HL-60 (cell line): ENCODE data around the gene HABP2.

Experiments used
- DNase-seq, 2 experiments: peaks; one replicate each; pipeline ENCODE4 v3.0.0-alpha.2; 2010 to 2020; ENCODE audit warnings: low read depth in 1 of 2, low spot score in 1 of 2
- H3K27ac ChIP-seq: fragments of 250-450 bp; sonication (Bioruptor Pico); replicated peaks from 2 replicates; pipeline ENCODE4 v1.5.1; 2020; ENCODE audit warnings: mild to moderate bottlenecking, moderate library complexity
- H3K27me3 ChIP-seq: fragments of 250-450 bp; sonication (Bioruptor Pico); 2 replicates; pipeline ENCODE4 v1.5.1; 2021; ENCODE audit warnings: mild to moderate bottlenecking, moderate library complexity; ENCODE audit not compliant: insufficient read depth, poor library complexity, severe bottlenecking
- H3K4me3 ChIP-seq: replicated peaks from 2 replicates; pipeline ENCODE4 v1.5.1; 2011; ENCODE audit warnings: mild to moderate bottlenecking, control low read depth, low read length; ENCODE audit not compliant: insufficient read depth
- GABPA ChIP-seq: IDR thresholded peaks from 2 replicates; pipeline ENCODE4 v1.6.1; 2012; ENCODE audit warnings: low read depth
- POLR2AphosphoS5 ChIP-seq: IDR thresholded peaks from 2 replicates; pipeline ENCODE4 v1.6.1; 2012; ENCODE audit warnings: low read depth
- REST ChIP-seq: IDR thresholded peaks from 2 replicates; pipeline ENCODE4 v1.6.1; 2012; ENCODE audit warnings: low read depth; ENCODE audit not compliant: insufficient replicate concordance
- SPI1 ChIP-seq: IDR thresholded peaks from 2 replicates; pipeline ENCODE4 v1.6.1; 2012; ENCODE audit warnings: low read depth, mild to moderate bottlenecking, borderline replicate concordance
- TF ChIP-seq, protein P1 (sequence below): IDR thresholded peaks from one replicate; pipeline ENCODE4 v1.5.1; 2011; ENCODE audit warnings: low read length, control low read depth, inconsistent platforms; ENCODE audit not compliant: insufficient read depth

Gene HABP2

GRCh38 chr10:113517901-113518260 lies 35.0 kb upstream of the HABP2 start:
- Histone ChIP-seq H3K27me3 (no peaks in the 10 kb centered on the region), H3K27ac (no peak overlapping the region), H3K4me3 (no peak overlapping the region)
- no peak for DNase-seq
- TF ChIP-seq REST, result no peak
- TF ChIP-seq POLR2AphosphoS5, result no peak
- TF ChIP-seq GABPA, result no peak
- TF ChIP-seq, protein P1, sequence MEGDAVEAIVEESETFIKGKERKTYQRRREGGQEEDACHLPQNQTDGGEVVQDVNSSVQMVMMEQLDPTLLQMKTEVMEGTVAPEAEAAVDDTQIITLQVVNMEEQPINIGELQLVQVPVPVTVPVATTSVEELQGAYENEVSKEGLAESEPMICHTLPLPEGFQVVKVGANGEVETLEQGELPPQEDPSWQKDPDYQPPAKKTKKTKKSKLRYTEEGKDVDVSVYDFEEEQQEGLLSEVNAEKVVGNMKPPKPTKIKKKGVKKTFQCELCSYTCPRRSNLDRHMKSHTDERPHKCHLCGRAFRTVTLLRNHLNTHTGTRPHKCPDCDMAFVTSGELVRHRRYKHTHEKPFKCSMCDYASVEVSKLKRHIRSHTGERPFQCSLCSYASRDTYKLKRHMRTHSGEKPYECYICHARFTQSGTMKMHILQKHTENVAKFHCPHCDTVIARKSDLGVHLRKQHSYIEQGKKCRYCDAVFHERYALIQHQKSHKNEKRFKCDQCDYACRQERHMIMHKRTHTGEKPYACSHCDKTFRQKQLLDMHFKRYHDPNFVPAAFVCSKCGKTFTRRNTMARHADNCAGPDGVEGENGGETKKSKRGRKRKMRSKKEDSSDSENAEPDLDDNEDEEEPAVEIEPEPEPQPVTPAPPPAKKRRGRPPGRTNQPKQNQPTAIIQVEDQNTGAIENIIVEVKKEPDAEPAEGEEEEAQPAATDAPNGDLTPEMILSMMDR, result no peak
- TF ChIP-seq SPI1, result no peak

GRCh38 chr10:113518415-113518814 lies 34.4 kb upstream of the HABP2 start:
- TF ChIP-seq POLR2AphosphoS5 (no peak), GABPA (no peak), REST (no peak), SPI1 (no peak)
- TF ChIP-seq, protein P1, result no peak
- H3K27me3 ChIP-seq, result no peaks in the 10 kb centered on the region
- no peak overlapping the region for H3K4me3 ChIP-seq

GRCh38 chr10:113518816-113519591 lies 33.8 kb upstream of the HABP2 start:
- TF ChIP-seq POLR2AphosphoS5, result no peak
- TF ChIP-seq, protein P1, result no peak
- no peak for TF ChIP-seq REST
- TF ChIP-seq GABPA, result no peak
- TF ChIP-seq SPI1, result no peak
- DNase-seq, result no peak
- no peak overlapping the region for H3K27ac ChIP-seq
- H3K27me3 ChIP-seq, result no peaks in the 10 kb centered on the region
- H3K4me3 ChIP-seq, result no peak overlapping the region

More at GRCh38 chr10:113518415-113518814, 34.4 kb upstream of the HABP2 start:
- no peak for DNase-seq
- no peak overlapping the region for H3K27ac ChIP-seq
